ENCODE results near the gene S100A13. TPM values are rescaled to one million over a fixed set of nuclear protein-coding genes. Genes with fewer than 3 reads are reported as not detected.
"Not testable (repeated sequence)": the region's sequence is repeated elsewhere in the genome, so short reads cannot be mapped to it uniquely, and the experiment has no call there.

S100A13 gene
- total RNA-seq, 2 experiments from 2014 or later = 5.7 to 5.9 TPM

GRCh38 chr1:153585006-153585405, 42.3 kb downstream of the S100A13 start:
- no peaks in the 10 kb centered on the region for H3K4me1 Mint-ChIP-seq

GRCh38 chr1:153583976-153584375, 43.3 kb downstream of the S100A13 start:
- H3K9me3 Mint-ChIP-seq = no peaks in the 10 kb centered on the region
- H3K27me3 Mint-ChIP-seq = peaks cover 8% of the 10 kb centered on the region
- no peak overlapping the region for H3K4me3 Mint-ChIP-seq
- no peaks in the 10 kb centered on the region for H3K36me3 Mint-ChIP-seq
- no peaks in the 10 kb centered on the region for H3K4me1 Mint-ChIP-seq
- H3K27ac Mint-ChIP-seq = no peak overlapping the region
- DNase-seq = no peak

More at GRCh38 chr1:153585006-153585405, 42.3 kb downstream of the S100A13 start:
- Mint-ChIP-seq H3K4me3 (no peak overlapping the region), H3K27ac (no peak overlapping the region), H3K36me3 (no peaks in the 10 kb centered on the region), H3K9me3 (no peaks in the 10 kb centered on the region), H3K27me3 (peaks cover 3% of the 10 kb centered on the region)
- DNase-seq = no peak

- not testable (repeated sequence) for H3K9me3 Mint-ChIP-seq, H3K27ac Mint-ChIP-seq, H3K4me3 Mint-ChIP-seq, H3K4me1 Mint-ChIP-seq, H3K36me3 Mint-ChIP-seq, DNase-seq
- peaks cover 13% of the 10 kb centered on the region for H3K27me3 Mint-ChIP-seq
These were observed 43.8 kb downstream of the S100A13 start for GRCh38 chr1:153583514-153583913.

- H3K4me1 Mint-ChIP-seq, H3K27ac Mint-ChIP-seq, H3K9me3 Mint-ChIP-seq, H3K36me3 Mint-ChIP-seq, DNase-seq, H3K4me3 Mint-ChIP-seq: not testable (repeated sequence)
- peaks cover 20% of the 10 kb centered on the region for H3K27me3 Mint-ChIP-seq
These were observed 44.5 kb downstream of the S100A13 start for GRCh38 chr1:153582836-153583235.

GRCh38 chr1:153578936-153579335, 48.4 kb downstream of the S100A13 start:
- Mint-ChIP-seq H3K9me3 (no peaks in the 10 kb centered on the region), H3K4me3 (no peak overlapping the region), H3K4me1 (peaks cover 2% of the 10 kb centered on the region), H3K27ac (no peak overlapping the region), H3K27me3 (peaks cover 36% of the 10 kb centered on the region), H3K36me3 (no peaks in the 10 kb centered on the region)
- no peak for DNase-seq

- Mint-ChIP-seq H3K27me3 (peaks cover 36% of the 10 kb centered on the region), H3K9me3 (no peaks in the 10 kb centered on the region), H3K36me3 (no peaks in the 10 kb centered on the region), H3K4me1 (peaks cover 4% of the 10 kb centered on the region), H3K27ac (no peak overlapping the region), H3K4me3 (no peak overlapping the region)
- DNase-seq = no peak
These were observed 48.8 kb downstream of the S100A13 start for GRCh38 chr1:153578490-153578889.

- Mint-ChIP-seq H3K36me3 (no peaks in the 10 kb centered on the region), H3K27me3 (peaks cover 36% of the 10 kb centered on the region), H3K4me3 (no peak overlapping the region), H3K9me3 (no peaks in the 10 kb centered on the region), H3K27ac (no peak overlapping the region), H3K4me1 (peaks cover 11% of the 10 kb centered on the region)
- DNase-seq = no peak
These were observed 49.7 kb downstream of the S100A13 start for GRCh38 chr1:153577624-153578051.

GRCh38 chr1:153577138-153577537, 50.2 kb downstream of the S100A13 start:
- Mint-ChIP-seq H3K4me3 (no peak overlapping the region), H3K27me3 (peaks cover 36% of the 10 kb centered on the region), H3K9me3 (no peaks in the 10 kb centered on the region), H3K4me1 (peaks cover 15% of the 10 kb centered on the region), H3K36me3 (no peaks in the 10 kb centered on the region), H3K27ac (no peak overlapping the region)
- no peak for DNase-seq

GRCh38 chr1:153575497-153575896, 51.8 kb downstream of the S100A13 start:
- H3K4me1 Mint-ChIP-seq = peaks cover 20% of the 10 kb centered on the region

GRCh38 chr1:153575081-153575491, 52.2 kb downstream of the S100A13 start:
- Mint-ChIP-seq H3K27me3 (peaks cover 36% of the 10 kb centered on the region), H3K4me1 (peaks cover 20% of the 10 kb centered on the region)
- not testable (repeated sequence) for H3K36me3 Mint-ChIP-seq, H3K27ac Mint-ChIP-seq, H3K9me3 Mint-ChIP-seq, H3K4me3 Mint-ChIP-seq, DNase-seq

More at GRCh38 chr1:153575497-153575896, 51.8 kb downstream of the S100A13 start:
- DNase-seq, H3K9me3 Mint-ChIP-seq, H3K27ac Mint-ChIP-seq, H3K4me3 Mint-ChIP-seq, H3K36me3 Mint-ChIP-seq: not testable (repeated sequence)
- peaks cover 36% of the 10 kb centered on the region for H3K27me3 Mint-ChIP-seq

- H3K27me3 Mint-ChIP-seq = peaks cover 28% of the 10 kb centered on the region
- no peak overlapping the region for H3K4me3 Mint-ChIP-seq
- H3K9me3 Mint-ChIP-seq = no peaks in the 10 kb centered on the region
- no peak for DNase-seq
- H3K27ac Mint-ChIP-seq = peak overlapping the region; percentile 76
- no peaks in the 10 kb centered on the region for H3K36me3 Mint-ChIP-seq
- peaks cover 29% of the 10 kb centered on the region for H3K4me1 Mint-ChIP-seq
These were observed 54.0 kb downstream of the S100A13 start for GRCh38 chr1:153573351-153573750.

GRCh38 chr1:153572569-153573015, 54.7 kb downstream of the S100A13 start:
- Mint-ChIP-seq H3K9me3 (no peaks in the 10 kb centered on the region), H3K27ac (peak overlapping the region; percentile 76), H3K27me3 (peaks cover 21% of the 10 kb centered on the region), H3K4me1 (peaks cover 36% of the 10 kb centered on the region), H3K36me3 (no peaks in the 10 kb centered on the region), H3K4me3 (no peak overlapping the region)
- DNase-seq = peak; percentile 63

GRCh38 chr1:153571706-153572105, 55.6 kb downstream of the S100A13 start:
- Mint-ChIP-seq H3K4me1 (peaks cover 42% of the 10 kb centered on the region), H3K4me3 (no peak overlapping the region), H3K27me3 (peaks cover 12% of the 10 kb centered on the region), H3K9me3 (no peaks in the 10 kb centered on the region), H3K27ac (no peak overlapping the region), H3K36me3 (no peaks in the 10 kb centered on the region)
- DNase-seq = no peak

GRCh38 chr1:153570874-153571273, 56.4 kb downstream of the S100A13 start:
- no peaks in the 10 kb centered on the region for H3K36me3 Mint-ChIP-seq
- H3K27ac Mint-ChIP-seq = no peak overlapping the region
- H3K9me3 Mint-ChIP-seq = no peaks in the 10 kb centered on the region
- peaks cover 48% of the 10 kb centered on the region for H3K4me1 Mint-ChIP-seq
- no peak for DNase-seq
- H3K27me3 Mint-ChIP-seq = peaks cover 4% of the 10 kb centered on the region
- no peak overlapping the region for H3K4me3 Mint-ChIP-seq

GRCh38 chr1:153569465-153569864, 57.8 kb downstream of the S100A13 start:
- H3K36me3 Mint-ChIP-seq = no peaks in the 10 kb centered on the region
- peaks cover 4% of the 10 kb centered on the region for H3K27me3 Mint-ChIP-seq
- peaks cover 53% of the 10 kb centered on the region for H3K4me1 Mint-ChIP-seq
- H3K27ac Mint-ChIP-seq = no peak overlapping the region
- H3K4me3 Mint-ChIP-seq = no peak overlapping the region
- no peaks in the 10 kb centered on the region for H3K9me3 Mint-ChIP-seq
- no peak for DNase-seq

Data from activated naive CD8-positive, alpha-beta T cell treated with anti-CD3 and anti-CD28 coated beads for 36 hours (primary cell).